ENCODE data around the gene NKX3-2. TPM values are rescaled to one million over a fixed set of nuclear protein-coding genes. Genes with fewer than 3 reads are reported as not detected.

The NKX3-2 gene
- total RNA-seq, 1 experiment from 2014 or later = 1.7 TPM

GRCh38 chr4:13524504-13525243, 19.6 kb downstream of the NKX3-2 start:
- in situ Hi-C loops (cut with HindIII; ENCODE audit: low pct_unique_long_range_greater_than_20kb, low sequenced_read_pairs) = no loop called here
- DNase-seq (ENCODE audit: low read depth, low spot score) = no peak

- in situ Hi-C loops (cut with HindIII; ENCODE audit: low pct_unique_long_range_greater_than_20kb, low sequenced_read_pairs) = no loop called here
- DNase-seq (ENCODE audit: low read depth, low spot score) = no peak
Observed at GRCh38 chr4:13523591-13524503, 20.5 kb downstream of the NKX3-2 start.

DNA sequence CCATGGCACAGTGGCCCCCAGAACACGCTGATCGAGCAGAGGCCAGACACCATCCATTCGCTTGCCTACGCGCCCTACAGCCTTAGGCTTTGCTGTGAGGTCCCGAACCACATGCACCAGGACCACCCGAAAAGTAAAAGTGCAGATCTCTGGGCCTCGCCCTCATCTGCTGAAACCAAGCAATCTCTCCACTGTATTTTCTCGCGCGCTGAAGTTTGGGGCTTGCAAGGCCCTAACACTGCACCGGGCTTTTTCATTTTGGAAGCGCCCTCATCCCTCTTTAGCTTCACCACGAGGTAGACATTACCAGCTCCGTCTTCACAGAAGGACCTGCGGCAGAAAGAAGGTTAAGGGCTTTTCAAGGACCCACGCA, 21.2 kb downstream of the NKX3-2 start:
- no peak for DNase-seq (ENCODE audit: low read depth, low spot score)
- in situ Hi-C loops (cut with HindIII; ENCODE audit: low pct_unique_long_range_greater_than_20kb, low sequenced_read_pairs) = no loop called here

- in situ Hi-C loops (cut with HindIII; ENCODE audit: low pct_unique_long_range_greater_than_20kb, low sequenced_read_pairs) = no loop called here
- no peak for DNase-seq (ENCODE audit: low read depth, low spot score)
Observed at GRCh38 chr4:13522282-13523104, 21.8 kb downstream of the NKX3-2 start.

- in situ Hi-C loops (cut with HindIII; ENCODE audit: low pct_unique_long_range_greater_than_20kb, low sequenced_read_pairs) = no loop called here
- DNase-seq (ENCODE audit: low read depth, low spot score) = no peak
Observed at GRCh38 chr4:13521047-13521446, 23.3 kb downstream of the NKX3-2 start.

- in situ Hi-C loops (cut with HindIII; ENCODE audit: low pct_unique_long_range_greater_than_20kb, low sequenced_read_pairs) = no loop called here
- no peak for DNase-seq (ENCODE audit: low read depth, low spot score)
Observed at GRCh38 chr4:13516315-13516860, 27.9 kb downstream of the NKX3-2 start.

DNA sequence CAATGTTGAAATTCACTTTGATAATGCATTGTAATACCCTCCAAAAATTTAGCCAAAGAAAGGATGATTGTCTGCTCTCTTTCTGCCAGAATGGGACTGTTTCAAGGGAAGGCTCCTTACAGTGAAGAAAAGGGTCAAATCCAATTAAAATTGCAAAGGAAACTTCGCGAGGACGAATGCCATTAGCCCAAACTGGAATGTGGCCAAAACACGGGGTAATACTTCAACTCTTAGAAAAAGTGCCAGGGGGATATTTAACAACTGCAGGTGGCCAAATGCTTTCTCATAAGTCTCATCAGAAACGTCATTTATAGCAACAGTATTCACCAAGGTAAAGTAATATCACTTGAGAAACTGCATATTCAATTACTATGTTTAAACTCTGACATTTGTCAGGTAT, 29.0 kb downstream of the NKX3-2 start:
- no peak for DNase-seq (ENCODE audit: low read depth, low spot score)
- in situ Hi-C loops (cut with HindIII; ENCODE audit: low pct_unique_long_range_greater_than_20kb, low sequenced_read_pairs) = no loop called here

DNA sequence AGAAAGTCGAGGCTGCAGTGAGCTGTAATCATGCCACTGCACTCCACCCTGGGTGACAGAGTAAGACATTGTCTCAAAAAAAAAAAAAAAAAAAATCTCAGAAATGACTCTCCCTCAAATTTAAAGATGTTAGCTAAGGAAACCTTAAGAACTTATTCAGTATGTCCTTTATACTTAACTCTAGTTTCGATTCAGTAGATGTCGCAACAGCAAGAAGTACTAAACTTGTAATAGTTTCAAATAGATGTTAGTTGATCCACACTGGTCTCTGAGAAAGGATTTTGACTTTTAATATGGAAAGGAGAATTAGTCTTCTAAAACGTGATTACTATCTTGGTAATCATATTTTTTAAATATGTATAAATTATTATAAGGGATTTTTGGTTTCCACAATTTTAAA, 29.6 kb downstream of the NKX3-2 start:
- no peak for DNase-seq (ENCODE audit: low read depth, low spot score)
- in situ Hi-C loops (cut with HindIII; ENCODE audit: low pct_unique_long_range_greater_than_20kb, low sequenced_read_pairs) = no loop called here

- DNase-seq (ENCODE audit: low read depth, low spot score) = peak; percentile 17
- in situ Hi-C loops (cut with HindIII; ENCODE audit: low pct_unique_long_range_greater_than_20kb, low sequenced_read_pairs) = no loop called here
Observed at GRCh38 chr4:13511101-13511500, 33.2 kb downstream of the NKX3-2 start.

GRCh38 chr4:13509442-13509841, 34.9 kb downstream of the NKX3-2 start:
- no peak for DNase-seq (ENCODE audit: low read depth, low spot score)
- in situ Hi-C loops (cut with HindIII; ENCODE audit: low pct_unique_long_range_greater_than_20kb, low sequenced_read_pairs) = no loop called here

DNA sequence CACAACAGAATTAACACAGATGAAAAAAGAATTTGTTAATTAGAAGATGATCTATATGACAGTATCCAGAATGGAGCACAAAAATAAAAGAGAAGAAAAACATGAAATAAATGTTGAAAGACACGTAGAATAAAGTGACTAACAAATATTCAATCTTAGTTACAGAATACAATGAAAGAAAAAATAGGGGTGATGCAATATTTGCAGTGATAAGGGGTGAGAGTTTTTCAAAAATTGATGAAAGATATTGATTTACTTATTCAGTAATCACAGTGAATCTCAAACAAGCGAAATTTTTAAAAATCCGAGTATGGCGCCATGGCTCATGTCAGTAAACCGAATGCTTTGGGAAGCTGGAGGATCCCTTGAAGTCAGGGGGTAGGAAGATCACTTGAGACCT, 39.9 kb downstream of the NKX3-2 start:
- no peak for DNase-seq (ENCODE audit: low read depth, low spot score)
- in situ Hi-C loops (cut with HindIII; ENCODE audit: low pct_unique_long_range_greater_than_20kb, low sequenced_read_pairs) = no loop called here

DNA sequence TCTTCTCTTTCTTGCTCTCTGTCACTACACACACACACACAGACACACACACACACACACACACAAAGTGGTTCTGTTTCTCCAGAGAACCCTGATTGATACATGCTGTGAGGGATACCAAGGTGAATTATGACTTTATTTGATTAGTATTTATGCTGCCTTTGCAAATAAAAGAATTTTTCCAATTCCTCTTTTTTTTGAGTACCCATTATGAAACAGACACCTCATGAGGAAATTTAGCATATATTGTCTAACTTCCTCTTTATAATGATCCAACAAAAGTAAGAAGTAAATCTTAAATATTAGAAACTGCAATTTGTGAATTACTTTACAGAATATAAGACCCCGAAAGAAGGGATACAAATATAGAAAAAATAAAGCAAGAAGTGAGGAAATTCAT, 45.8 kb downstream of the NKX3-2 start:
- in situ Hi-C loops (cut with HindIII; ENCODE audit: low pct_unique_long_range_greater_than_20kb, low sequenced_read_pairs) = no loop called here
- no peak for DNase-seq (ENCODE audit: low read depth, low spot score)

DNA sequence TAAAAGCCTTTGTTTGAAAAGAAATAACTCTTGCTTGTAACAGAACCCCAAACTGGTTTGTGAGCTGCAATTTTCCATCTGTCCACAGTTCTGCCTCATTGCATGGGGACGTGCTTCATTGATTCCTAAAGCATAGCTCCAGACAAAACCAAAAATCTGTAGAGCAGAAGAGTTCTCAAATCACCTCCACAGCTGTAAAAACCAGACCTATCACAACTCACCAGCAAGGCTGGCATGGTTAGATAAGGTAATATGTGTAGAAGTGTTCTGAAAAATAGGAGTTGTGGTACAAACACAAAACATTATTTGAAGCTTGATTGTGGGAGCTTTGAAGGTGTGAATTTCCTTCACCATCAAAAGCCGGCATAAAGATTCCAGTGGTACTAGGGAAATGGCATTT, 47.7 kb downstream of the NKX3-2 start:
- in situ Hi-C loops (cut with HindIII; ENCODE audit: low pct_unique_long_range_greater_than_20kb, low sequenced_read_pairs) = no loop called here

DNA sequence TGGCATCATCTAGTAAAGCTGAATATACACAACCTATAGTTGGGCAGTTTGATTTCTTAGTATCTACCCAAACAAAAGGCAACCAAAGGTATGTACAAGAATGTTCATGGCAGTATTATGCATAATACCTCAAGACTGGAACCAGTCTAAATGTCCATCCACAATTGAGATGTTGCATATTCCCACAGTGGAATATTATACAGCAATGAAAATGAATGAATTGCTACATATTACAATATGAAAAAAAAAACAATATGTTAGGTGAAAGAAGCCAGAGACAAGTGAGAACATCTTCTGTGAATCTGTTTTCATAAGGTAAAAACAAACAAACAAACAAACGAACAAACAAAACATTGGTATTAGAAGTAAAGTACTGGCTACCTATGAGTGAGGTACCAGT, 48.6 kb downstream of the NKX3-2 start:
- DNase-seq (ENCODE audit: low read depth, low spot score) = no peak
- in situ Hi-C loops (cut with HindIII; ENCODE audit: low pct_unique_long_range_greater_than_20kb, low sequenced_read_pairs) = no loop called here

More for the DNA sequence above, 47.7 kb downstream of the NKX3-2 start:
- no peak for DNase-seq (ENCODE audit: low read depth, low spot score)

DNA sequence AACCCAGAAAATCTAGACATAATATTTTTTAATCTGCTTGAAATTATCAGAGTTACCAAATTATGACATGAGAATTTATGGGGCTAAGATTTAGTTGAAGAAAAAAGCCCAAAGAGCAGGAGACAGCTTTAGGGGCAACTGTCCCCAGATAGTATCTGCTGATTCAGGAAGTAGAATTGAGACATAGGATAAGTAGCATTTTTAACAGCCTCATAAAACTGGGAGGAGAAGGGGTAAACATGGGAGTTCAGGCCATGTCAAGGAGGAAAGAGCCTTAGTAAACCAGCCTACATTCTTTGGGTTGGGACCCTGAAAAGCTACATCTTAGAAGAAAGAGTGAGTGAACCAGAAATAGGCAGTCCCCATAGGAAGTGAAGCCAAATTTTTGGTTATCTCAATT, 50.5 kb downstream of the NKX3-2 start:
- DNase-seq (ENCODE audit: low read depth, low spot score) = no peak
- in situ Hi-C loops (cut with HindIII; ENCODE audit: low pct_unique_long_range_greater_than_20kb, low sequenced_read_pairs) = no loop called here

DNA sequence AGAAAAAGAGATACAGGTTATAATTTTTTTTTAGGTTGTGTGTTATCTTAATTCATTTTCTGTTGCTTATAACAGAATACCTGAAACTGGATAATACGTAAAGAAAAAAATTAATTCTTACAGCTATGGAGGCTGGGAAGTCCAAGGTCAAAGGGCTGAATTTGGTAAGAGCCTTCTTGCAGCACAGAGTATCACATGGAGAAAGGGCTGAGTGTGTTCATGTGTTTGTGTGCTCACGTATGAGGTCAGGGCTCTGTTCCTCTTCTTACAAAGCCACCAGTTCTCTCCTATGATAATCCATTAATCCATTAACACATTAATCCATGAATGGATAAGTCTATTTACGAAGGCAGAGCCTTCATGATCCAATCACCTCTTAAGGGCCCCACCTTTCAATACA, 51.6 kb downstream of the NKX3-2 start:
- no peak for DNase-seq (ENCODE audit: low read depth, low spot score)
- in situ Hi-C loops (cut with HindIII; ENCODE audit: low pct_unique_long_range_greater_than_20kb, low sequenced_read_pairs) = no loop called here

Data from SK-MEL-5 (cell line).